HepG2 (cell line): ENCODE measurements around the gene TFEB. TPM values are rescaled to one million over a fixed set of nuclear protein-coding genes. Genes with fewer than 3 reads are reported as not detected.

Experiments used
- ATAC-seq: fragments of 200-7000 bp; cut with Tn5 transposase; 3 replicates; pipeline ENCODE4 v1.9.1; 2020; ENCODE audit warnings: mild to moderate bottlenecking, moderate library complexity
- BruUV-seq: library from RNA; stranded (reverse); fragments of 400-500 nt; replicated peaks from 2 replicates; lab custom pipeline; 2021; lab: Mats Ljungman, UMichigan
- CTCF ChIA-PET: fragments of 300-600 bp; formaldehyde crosslinking; extraction: SDS; loops from one replicate; lab custom pipeline; 2021; ENCODE audit warnings: low total read pairs, inconsistent platforms, low intra/inter-chr PET ratio; lab: Yijun Ruan, JAX
- POLR2A ChIA-PET: fragments of 350-600 bp; sonication (Branson Sonifier 250); formaldehyde crosslinking; loops from one replicate; lab custom pipeline; 2020; ENCODE audit warnings: antibody characterized with exemption, inconsistent platforms; lab: Yijun Ruan, JAX
- DNase-seq: peaks from one replicate; pipeline ENCODE4 v3.0.0-alpha.2; 2015; ENCODE audit warnings: low spot score
- FAIRE-seq: peaks from 3 replicates; lab custom pipeline; 2011; peaks lifted over from hg19 to GRCh38; lab: Jason Lieb, UNC
- H2AFZ ChIP-seq: one replicate; pipeline ENCODE4 v1.6.1; 2011; ENCODE audit warnings: low read length, inconsistent platforms
- H3K27ac ChIP-seq: fragments of 300-600 bp; 3 replicates; pipeline ENCODE4 v1.8.0; 2011; ENCODE audit warnings: mixed run types, mild to moderate bottlenecking, mixed read lengths, low read length, inconsistent platforms; ENCODE audit not compliant: insufficient read depth; ENCODE audit errors: extremely low read length
- H3K27me3 ChIP-seq, 2 experiments: fragments of 200-600 bp in 1 of 2; 2 replicates in 1 of 2; 3 replicates in 1 of 2; pipeline versions ENCODE4 v1.6.0 to v1.8.0; 2011; ENCODE audit warnings: low read length in 2 of 2, mild to moderate bottlenecking in 2 of 2, moderate library complexity in 2 of 2, inconsistent platforms in 1 of 2; ENCODE audit not compliant: insufficient read depth in 2 of 2, control insufficient read depth in 1 of 2
- H3K36me3 ChIP-seq, 2 experiments: fragments of 200-600 bp in 1 of 2; replicated peaks in 1 of 2; 2 replicates in 1 of 2; 3 replicates in 1 of 2; pipeline versions ENCODE4 v1.5.1 to v1.8.0; 2011; ENCODE audit warnings: low read length in 2 of 2, inconsistent platforms in 1 of 2; ENCODE audit not compliant: insufficient read depth in 2 of 2, control insufficient read depth in 1 of 2
- H3K4me1 ChIP-seq: 2 replicates; pipeline ENCODE4 v1.5.1; 2012; ENCODE audit warnings: low read length, inconsistent platforms; ENCODE audit not compliant: insufficient read depth
- H3K4me2 ChIP-seq: 2 replicates; pipeline ENCODE4 v1.6.0; 2011; ENCODE audit warnings: low read depth, low read length, inconsistent platforms
- H3K4me3 ChIP-seq, 3 experiments: fragments of 200-600 bp in 1 of 3; sonication (generic), shearing (Covaris generic) in 1 of 3; replicated peaks in 1 of 3; 2 replicates each; pipeline ENCODE4 v1.5.1; 2011 to 2016; ENCODE audit warnings: low read length in 3 of 3, inconsistent platforms in 2 of 3, low read depth in 2 of 3, mild to moderate bottlenecking in 2 of 3, control low read depth in 1 of 3, mixed read lengths in 1 of 3; ENCODE audit not compliant: insufficient read depth in 1 of 3
- H3K79me2 ChIP-seq: one replicate; pipeline ENCODE4 v1.6.1; 2011; ENCODE audit warnings: low read length, inconsistent platforms; ENCODE audit not compliant: insufficient read depth
- H3K9ac ChIP-seq: 2 replicates; pipeline ENCODE4 v1.6.0; 2011; ENCODE audit warnings: mild to moderate bottlenecking, low read depth, low read length, inconsistent platforms; ENCODE audit not compliant: insufficient read depth
- H3K9me3 ChIP-seq: 2 replicates; pipeline ENCODE4 v1.5.1; 2012; ENCODE audit warnings: mild to moderate bottlenecking, low read length
- H4K20me1 ChIP-seq: 2 replicates; pipeline ENCODE4 v1.6.0; 2011; ENCODE audit warnings: inconsistent platforms, mild to moderate bottlenecking, low read length, moderate library complexity; ENCODE audit not compliant: insufficient read depth
- FOSL2 ChIP-seq: sonication (generic); formaldehyde crosslinking; IDR thresholded peaks from 2 replicates; pipeline ENCODE4 v1.4.0; 2020; ENCODE audit warnings: missing genetic modification reagents
- SAP130 ChIP-seq: IDR thresholded peaks from 2 replicates; pipeline ENCODE4 v1.6.1; 2016; ENCODE audit warnings: low read depth
- SIX4 ChIP-seq: sonication (generic); formaldehyde crosslinking; IDR thresholded peaks from 2 replicates; pipeline ENCODE4 v1.4.0; 2020; ENCODE audit warnings: missing genetic modification reagents
- TAF1 ChIP-seq: sonication (generic); formaldehyde crosslinking; IDR thresholded peaks from 2 replicates; pipeline ENCODE4 v1.4.0; 2020; ENCODE audit warnings: missing genetic modification reagents
- YY1 ChIP-seq: IDR thresholded peaks from 2 replicates; pipeline ENCODE4 v1.6.1; 2011; ENCODE audit warnings: low read length, low read depth, moderate library complexity, mild to moderate bottlenecking; ENCODE audit not compliant: insufficient read depth, insufficient replicate concordance
- ZNF83 ChIP-seq: sonication (generic); formaldehyde crosslinking; IDR thresholded peaks from 2 replicates; pipeline ENCODE4 v1.4.0; 2020; ENCODE audit warnings: missing genetic modification reagents, mild to moderate bottlenecking, borderline replicate concordance
- WGBS: methylation state at CpG from one replicate; pipeline ENCODE4 v1.1.6; 2017; ENCODE audit warnings: low lambda C conversion rate; 5-methylcytosine and 5-hydroxymethylcytosine counted together
- in situ Hi-C: cut with HindIII; loops from 2 replicates; pipeline ENCODE4 v1.10.0; 2017; ENCODE audit warnings: low pct_unique_long_range_greater_than_20kb; ENCODE audit not compliant: extremely low pct_ligation_motif_present
- intact Hi-C: fragments of 100-400 bp; cut with micrococcal nuclease; formaldehyde crosslinking; loops from one replicate; pipeline ENCODE4 v1.10.0; 2022; ENCODE audit not compliant: unreplicated experiment
- polyA plus RNA-seq, 8 experiments: library from polyadenylated mRNA; depleted of rRNA in 3 of 8; stranded (reverse) in 7 of 8; unstranded in 1 of 8; fragments of >200 nt; fragmentation: Illumina TruSeq in 4 of 8; extraction: Trizol in 4 of 8; gene quantifications; 2 replicates each; pipeline versions ENCODE4 v1.2.1 to v1.2.3, GENCODE V29; 2011 to 2016; ENCODE audit warnings: low read depth in 4 of 8, missing spikeins in 1 of 8, mixed read lengths in 1 of 8; ENCODE audit not compliant: insufficient read depth in 1 of 8
- total RNA-seq, 5 experiments: library from RNA; depleted of rRNA; stranded (reverse); fragments of >200 nt; fragmentation: Illumina TruSeq; extraction: Trizol; gene quantifications; 2 replicates each; pipeline ENCODE4 v1.2.3, GENCODE V29; 2016; ENCODE audit warnings: low read depth in 1 of 5
- TF ChIP-seq, protein P1 (sequence below): sonication (generic); formaldehyde crosslinking; IDR thresholded peaks from 2 replicates; pipeline ENCODE4 v1.5.0; 2020; ENCODE audit warnings: missing genetic modification reagents

TFEB gene
- total and polyA plus RNA-seq, 2 of the 13 experiments (the other 11 are each of a cell fraction or from before 2014, with no cell fraction given): 13.3 to 18.7 TPM

DNA sequence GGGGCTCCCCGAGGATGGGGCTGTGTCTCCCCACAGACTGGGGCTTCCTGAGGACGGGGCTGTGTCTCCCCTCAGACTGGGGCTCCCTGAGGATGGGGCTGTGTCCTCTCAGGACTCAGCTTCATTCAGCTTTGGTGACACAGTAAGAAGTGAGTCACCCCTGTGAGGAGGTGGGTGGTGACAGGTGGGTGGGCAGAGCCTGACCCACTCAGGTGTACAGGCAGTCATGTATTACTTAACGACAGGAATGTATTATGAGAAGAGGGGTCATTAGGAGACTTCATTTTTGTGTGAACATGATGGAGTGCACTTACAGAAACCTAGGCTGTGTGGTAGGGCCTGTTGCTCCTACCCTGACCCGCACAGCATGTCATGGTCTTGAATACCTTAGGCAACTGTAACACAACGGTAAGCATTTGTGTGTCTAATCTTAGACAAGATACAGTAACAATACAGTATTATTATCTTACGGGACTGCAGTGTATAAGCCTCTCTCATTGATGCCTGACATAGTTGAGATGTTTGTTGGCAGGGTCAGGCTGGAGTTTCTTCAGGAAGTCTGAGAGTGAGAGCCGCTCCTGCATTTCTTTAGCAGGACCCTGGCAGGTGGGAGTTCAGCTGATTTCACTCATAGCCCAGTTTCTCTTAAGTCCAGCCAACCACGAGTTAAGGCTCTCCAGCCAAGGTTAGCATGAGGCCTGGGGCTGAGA lies 22.7 kb upstream of the TFEB start:
- 42% methylated on average over 6 of the region's 8 CpGs for WGBS
- Histone ChIP-seq H3K9me3 (no peaks in the 10 kb centered on the region), H3K36me3 (no peaks in the 10 kb centered on the region), H3K27ac (no peak overlapping the region), H3K4me2 (no peak overlapping the region), H2AFZ (no peak overlapping the region), H4K20me1 (no peaks in the 10 kb centered on the region), H3K9ac (no peak overlapping the region), H3K4me1 (peaks cover 64% of the 10 kb centered on the region), H3K79me2 (no peaks in the 10 kb centered on the region), H3K27me3 (no peaks in the 10 kb centered on the region), H3K4me3 (no peak overlapping the region)
- ChIA-PET POLR2A (interaction anchor here (1.1 to 4.5 kb wide), 6 partner anchors 10 to 30 kb away, joined by 3 to 31 read pairs (median 6); partner anchors contain the start of gene PGC), CTCF (no interaction called here)
- TF ChIP-seq, protein P1, sequence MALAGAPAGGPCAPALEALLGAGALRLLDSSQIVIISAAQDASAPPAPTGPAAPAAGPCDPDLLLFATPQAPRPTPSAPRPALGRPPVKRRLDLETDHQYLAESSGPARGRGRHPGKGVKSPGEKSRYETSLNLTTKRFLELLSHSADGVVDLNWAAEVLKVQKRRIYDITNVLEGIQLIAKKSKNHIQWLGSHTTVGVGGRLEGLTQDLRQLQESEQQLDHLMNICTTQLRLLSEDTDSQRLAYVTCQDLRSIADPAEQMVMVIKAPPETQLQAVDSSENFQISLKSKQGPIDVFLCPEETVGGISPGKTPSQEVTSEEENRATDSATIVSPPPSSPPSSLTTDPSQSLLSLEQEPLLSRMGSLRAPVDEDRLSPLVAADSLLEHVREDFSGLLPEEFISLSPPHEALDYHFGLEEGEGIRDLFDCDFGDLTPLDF (CRISPR knock-in tag): no peak
- TF ChIP-seq FOSL2 (CRISPR knock-in tag) (peak; percentile 28; the same call in 1 of the 2 replicates), ZNF83 (CRISPR knock-in tag) (no peak), YY1 (no peak), SIX4 (no peak)
- no TSS peak for BruUV-seq
- in situ Hi-C loops: no loop called here
- intact Hi-C loops: no loop called here
- ATAC-seq: peak; percentile 8
- DNase-seq: no peak
- FAIRE-seq: no peak

DNA sequence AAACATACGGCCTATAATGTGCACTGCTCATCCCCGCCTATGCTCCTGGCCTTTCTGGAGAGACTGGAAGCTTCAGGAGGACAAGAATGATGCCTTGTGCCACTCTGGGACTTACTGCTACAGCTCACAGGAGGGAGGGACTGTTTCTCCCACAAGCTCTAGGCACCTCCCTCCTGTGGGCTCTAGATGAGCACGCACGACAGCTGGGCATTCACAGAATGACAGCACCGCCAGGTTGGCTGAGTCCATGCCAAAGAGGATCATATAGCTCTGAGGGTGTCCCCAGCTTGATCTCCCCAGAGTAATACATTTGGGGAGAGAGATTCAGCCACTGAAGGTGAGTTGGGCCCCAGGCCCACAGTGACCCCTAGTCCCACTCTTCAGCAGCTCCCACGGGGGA lies 21.9 kb upstream of the TFEB start:
- Histone ChIP-seq H3K9me3 (no peaks in the 10 kb centered on the region), H3K9ac (no peak overlapping the region), H3K27ac (no peak overlapping the region), H3K36me3 (no peaks in the 10 kb centered on the region), H3K4me2 (no peak overlapping the region), H4K20me1 (no peaks in the 10 kb centered on the region), H2AFZ (no peak overlapping the region), H3K27me3 (no peaks in the 10 kb centered on the region), H3K4me1 (peaks cover 64% of the 10 kb centered on the region), H3K79me2 (no peaks in the 10 kb centered on the region), H3K4me3 (no peak overlapping the region)
- WGBS: 89% methylated on average over 5 of the region's 6 CpGs
- intact Hi-C loops (no loop called here), in situ Hi-C loops (no loop called here)
- ChIA-PET CTCF (no interaction called here), POLR2A (interaction anchor here (0.8 to 4.5 kb wide), 4 partner anchors 9 to 23 kb away, joined by 3 to 31 read pairs (median 8); partner anchors contain the start of genes FRS3 and PGC)
- DNase-seq: no peak
- ATAC-seq: no peak
- no peak for FAIRE-seq
- TF ChIP-seq TAF1 (CRISPR knock-in tag): no peak
- no peak for TF ChIP-seq SAP130
- BruUV-seq: no TSS peak
